ENCODE measurements around the gene C10orf71.

C10orf71 gene

GRCh38 chr10:49361735-49362568, 63.0 kb downstream of the C10orf71 start:
- no peak for DNase-seq

GRCh38 chr10:49362596-49363260, 63.8 kb downstream of the C10orf71 start:
- no peak for DNase-seq

GRCh38 chr10:49363309-49364031, 64.5 kb downstream of the C10orf71 start:
- no peak for DNase-seq

GRCh38 chr10:49364051-49364450, 65.1 kb downstream of the C10orf71 start:
- no peak for DNase-seq

GRCh38 chr10:49364747-49365146, 65.8 kb downstream of the C10orf71 start:
- DNase-seq: no peak

GRCh38 chr10:49365275-49365674, 66.3 kb downstream of the C10orf71 start:
- DNase-seq: no peak

GRCh38 chr10:49365675-49366415, 66.9 kb downstream of the C10orf71 start:
- DNase-seq: no peak

- DNase-seq: no peak
Observed at GRCh38 chr10:49366460-49366859, 67.5 kb downstream of the C10orf71 start.

GRCh38 chr10:49367600-49367999, 68.6 kb downstream of the C10orf71 start:
- DNase-seq: no peak

- no peak for DNase-seq
Observed at GRCh38 chr10:49368256-49368655, 69.3 kb downstream of the C10orf71 start.

GRCh38 chr10:49369216-49370162, 70.5 kb downstream of the C10orf71 start:
- DNase-seq: no peak

GRCh38 chr10:49370326-49371100, 71.5 kb downstream of the C10orf71 start:
- no peak for DNase-seq

- no peak for DNase-seq
Observed at GRCh38 chr10:49371967-49372366, 73.0 kb downstream of the C10orf71 start.

GRCh38 chr10:49373361-49373760, 74.4 kb downstream of the C10orf71 start:
- no peak for DNase-seq

- no peak for DNase-seq
Observed at GRCh38 chr10:49374740-49375139, 75.8 kb downstream of the C10orf71 start.

GRCh38 chr10:49375611-49376010, 76.6 kb downstream of the C10orf71 start:
- DNase-seq: no peak

Data from NCI-H345 (cell line).